GM18868 (cell line): Measurements from ENCODE around the gene NRROS.

Source experiments
- ATAC-seq: cut with Tn5 transposase; IDR thresholded peaks from one replicate; pipeline ENCODE4 v1.9.1; 2021; ENCODE audit warnings: mild to moderate bottlenecking, moderate library complexity; ENCODE audit not compliant: unreplicated experiment

NRROS gene

DNA sequence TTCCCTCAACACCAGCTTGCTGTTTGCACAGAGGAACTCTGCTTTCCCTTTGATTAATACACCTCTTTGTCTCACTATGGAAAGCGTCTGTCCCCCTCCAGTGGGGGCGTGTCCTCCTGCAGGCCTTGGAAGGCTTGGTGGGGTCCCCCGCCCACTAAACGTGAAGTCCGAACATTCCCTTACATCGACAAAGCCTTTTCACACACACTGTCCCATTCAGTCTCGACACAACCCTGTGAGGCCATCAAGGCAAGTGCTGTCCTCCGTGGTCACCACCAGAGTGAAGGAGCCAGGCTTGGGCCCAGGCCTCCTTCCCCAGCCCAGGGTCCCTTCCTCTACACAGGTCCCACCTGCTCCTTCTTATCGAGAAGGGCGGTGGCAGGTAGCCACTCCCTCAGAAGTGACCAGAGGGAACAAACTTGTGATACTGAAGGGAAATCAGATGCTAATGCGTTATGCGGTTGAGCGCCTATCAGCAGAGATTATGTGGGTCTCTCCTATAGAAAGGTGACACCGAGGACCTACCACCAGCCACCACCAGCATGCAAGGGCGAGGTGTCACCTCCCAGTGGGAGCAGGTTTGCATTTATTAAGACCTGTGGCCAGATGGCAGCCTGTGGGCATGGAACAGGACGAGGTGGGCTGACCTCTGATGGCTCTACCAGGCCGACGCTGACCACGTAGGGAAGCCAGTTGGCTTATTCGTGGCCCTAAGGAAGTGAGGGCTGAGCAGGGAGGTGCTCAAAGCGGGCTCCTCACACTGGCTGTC, 6.6 kb downstream of the NRROS start:
- ATAC-seq = no peak

DNA sequence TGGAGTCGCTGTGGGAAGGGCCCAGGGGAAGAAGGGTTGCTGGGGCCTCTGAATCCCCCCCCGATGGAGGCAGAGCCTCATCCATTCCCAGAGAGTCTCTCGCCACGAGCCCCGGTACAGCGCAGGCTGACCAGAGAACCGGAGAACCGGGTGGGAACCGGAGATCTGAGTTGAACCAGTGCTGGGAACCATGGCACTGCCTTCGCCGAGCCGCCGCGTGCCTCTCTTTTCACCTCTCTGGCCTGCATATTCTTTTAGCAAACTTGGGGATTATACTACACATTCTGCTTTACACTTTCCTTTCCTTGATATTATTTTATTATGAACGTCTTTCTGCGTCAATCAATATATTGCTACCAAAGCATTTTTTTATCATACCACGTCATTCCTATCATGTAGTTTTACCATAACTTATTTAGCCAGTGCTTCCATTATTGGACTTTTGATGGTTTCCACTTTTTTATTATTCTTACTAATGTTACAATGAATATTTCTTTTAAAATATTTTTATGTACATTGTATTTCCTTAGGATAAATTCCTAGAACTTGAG, 7.2 kb downstream of the NRROS start:
- no peak for ATAC-seq

DNA sequence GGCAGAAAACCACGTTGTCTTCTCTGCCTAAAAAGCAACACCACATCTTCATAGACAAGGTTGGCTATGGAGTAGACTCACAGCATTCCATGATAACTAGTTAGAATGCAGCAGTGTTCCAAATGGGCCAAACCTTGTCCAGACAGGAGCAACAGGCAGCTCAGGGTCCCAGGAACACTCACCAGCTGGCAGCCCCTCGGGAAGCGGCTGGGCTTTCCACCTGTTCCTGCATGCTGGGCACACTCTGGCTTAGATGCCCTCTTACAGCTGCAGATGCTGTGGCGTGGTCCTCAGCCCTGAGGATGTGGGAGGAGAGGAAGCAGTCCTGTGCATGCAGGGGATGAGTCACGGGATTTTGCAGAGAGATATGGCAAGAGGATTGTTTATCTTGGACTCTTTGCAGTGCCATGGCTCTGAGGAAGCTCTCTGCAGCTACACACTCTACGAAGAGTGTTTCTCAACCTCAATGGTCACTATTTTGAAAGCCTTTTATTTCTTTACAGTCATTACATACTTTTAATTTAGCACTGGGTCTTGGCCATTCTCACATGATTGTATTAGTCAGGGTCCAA, 11.3 kb downstream of the NRROS start:
- no peak for ATAC-seq

- ATAC-seq = no peak
Measured at GRCh38 chr3:196651819-196652218, 12.3 kb downstream of the NRROS start.

GRCh38 chr3:196652961-196653795, 13.7 kb downstream of the NRROS start:
- no peak for ATAC-seq

DNA sequence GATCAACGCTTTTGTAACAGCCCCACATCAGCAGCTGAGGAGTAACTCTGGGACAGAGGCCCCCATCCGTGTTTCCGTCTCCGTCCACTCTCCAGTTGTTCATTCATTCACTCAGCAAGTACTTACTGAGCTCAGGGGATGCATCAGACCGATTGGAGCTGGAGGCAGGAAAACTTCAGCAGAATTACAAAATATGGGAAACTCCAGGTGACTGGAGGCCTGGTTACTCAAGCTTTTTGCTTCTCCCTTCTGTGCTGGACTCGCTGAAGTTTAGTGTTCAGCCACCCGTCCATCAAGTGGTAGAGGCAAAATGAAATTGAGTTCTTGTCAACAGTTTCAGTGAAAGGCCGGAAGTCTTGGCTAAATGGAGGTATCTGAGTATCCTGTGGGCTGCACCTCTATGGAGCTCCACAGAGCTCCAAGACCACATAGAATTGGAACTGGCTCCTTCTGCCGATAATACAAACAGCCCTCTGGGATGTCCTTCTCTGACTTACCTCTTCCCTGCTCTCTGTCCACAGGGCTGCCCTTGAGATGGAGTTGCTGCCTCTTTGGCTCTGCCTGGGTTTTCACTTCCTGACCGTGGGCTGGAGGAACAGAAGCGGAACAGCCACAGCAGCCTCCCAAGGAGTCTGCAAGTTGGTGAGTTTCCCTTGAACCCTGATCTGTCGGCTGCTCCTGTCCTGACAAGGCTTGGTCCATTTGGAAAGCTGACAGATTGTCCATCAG, 14.7 kb downstream of the NRROS start:
- ATAC-seq = no peak

DNA sequence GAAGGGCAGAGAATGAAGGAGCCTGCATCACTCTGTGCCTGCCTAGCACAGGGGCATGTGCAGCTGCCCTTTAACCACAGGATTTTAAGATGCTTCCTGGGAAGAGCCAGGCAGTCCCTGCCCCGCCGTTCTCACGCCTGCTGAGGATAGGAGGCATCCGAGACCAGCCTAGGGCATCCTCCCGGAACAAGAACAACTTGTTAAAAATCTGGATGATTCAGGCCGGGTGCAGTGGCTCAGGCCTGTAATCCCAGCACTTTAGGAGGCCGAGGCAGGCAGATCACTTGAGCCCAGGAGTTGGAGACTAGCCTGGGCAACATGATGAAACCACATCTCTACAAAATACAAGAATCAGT, 15.2 kb downstream of the NRROS start:
- no peak for ATAC-seq

DNA sequence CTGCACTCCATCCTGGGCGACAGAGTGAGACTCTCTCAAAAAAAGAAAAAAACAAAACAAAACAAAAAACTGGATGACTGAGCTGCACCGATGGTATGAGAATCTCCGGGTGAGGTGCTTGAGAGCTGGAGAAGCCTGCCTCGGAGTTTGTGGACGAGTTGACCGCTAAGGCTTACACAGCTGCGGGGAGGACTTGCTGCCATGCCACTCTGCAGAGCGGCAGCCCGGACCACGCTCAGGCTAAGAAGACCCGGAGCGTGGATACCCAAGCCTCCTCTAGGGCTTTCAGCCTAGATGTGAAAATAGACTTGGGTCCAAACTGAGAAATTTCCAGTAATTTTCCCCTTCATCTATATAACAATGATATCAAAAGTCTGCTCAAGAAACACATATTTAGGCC, 16.0 kb downstream of the NRROS start:
- ATAC-seq = no peak

- no peak for ATAC-seq
Measured at GRCh38 chr3:196656213-196656612, 16.7 kb downstream of the NRROS start.

DNA sequence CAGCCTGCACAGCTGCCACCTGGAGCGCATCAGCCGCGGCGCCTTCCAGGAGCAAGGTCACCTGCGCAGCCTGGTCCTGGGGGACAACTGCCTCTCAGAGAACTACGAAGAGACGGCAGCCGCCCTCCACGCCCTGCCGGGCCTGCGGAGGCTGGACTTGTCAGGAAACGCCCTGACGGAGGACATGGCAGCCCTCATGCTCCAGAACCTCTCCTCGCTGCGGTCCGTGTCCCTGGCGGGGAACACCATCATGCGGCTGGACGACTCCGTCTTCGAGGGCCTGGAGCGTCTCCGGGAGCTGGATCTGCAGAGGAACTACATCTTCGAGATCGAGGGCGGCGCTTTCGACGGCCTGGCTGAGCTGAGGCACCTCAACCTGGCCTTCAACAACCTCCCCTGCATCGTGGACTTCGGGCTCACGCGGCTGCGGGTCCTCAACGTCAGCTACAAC, 20.4 kb downstream of the NRROS start:
- no peak for ATAC-seq

DNA sequence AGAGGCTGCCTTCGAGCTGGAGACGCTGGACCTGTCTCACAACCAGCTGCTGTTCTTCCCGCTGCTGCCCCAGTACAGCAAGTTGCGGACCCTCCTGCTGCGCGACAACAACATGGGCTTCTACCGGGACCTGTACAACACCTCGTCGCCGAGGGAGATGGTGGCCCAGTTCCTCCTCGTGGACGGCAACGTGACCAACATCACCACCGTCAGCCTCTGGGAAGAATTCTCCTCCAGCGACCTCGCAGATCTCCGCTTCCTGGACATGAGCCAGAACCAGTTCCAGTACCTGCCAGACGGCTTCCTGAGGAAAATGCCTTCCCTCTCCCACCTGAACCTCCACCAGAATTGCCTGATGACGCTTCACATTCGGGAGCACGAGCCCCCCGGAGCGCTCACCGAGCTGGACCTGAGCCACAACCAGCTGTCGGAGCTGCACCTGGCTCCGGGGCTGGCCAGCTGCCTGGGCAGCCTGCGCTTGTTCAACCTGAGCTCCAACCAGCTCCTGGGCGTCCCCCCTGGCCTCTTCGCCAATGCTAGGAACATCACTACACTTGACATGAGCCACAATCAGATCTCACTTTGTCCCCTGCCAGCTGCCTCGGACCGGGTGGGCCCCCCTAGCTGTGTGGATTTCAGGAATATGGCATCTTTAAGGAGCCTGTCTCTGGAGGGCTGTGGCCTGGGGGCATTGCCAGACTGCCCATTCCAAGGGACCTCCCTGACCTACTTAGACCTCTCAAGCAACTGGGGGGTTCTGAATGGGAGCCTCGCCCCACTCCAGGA, 21.1 kb downstream of the NRROS start:
- no peak for ATAC-seq

DNA sequence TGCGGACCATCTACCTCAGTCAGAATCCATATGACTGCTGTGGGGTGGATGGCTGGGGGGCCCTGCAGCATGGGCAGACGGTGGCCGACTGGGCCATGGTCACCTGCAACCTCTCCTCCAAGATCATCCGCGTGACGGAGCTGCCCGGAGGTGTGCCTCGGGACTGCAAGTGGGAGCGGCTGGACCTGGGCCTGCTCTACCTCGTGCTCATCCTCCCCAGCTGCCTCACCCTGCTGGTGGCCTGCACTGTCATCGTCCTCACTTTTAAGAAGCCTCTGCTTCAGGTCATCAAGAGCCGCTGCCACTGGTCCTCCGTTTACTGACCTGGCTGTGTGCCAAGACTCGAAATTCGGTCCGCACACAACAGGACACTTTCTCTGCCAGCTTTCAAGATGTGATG, 21.9 kb downstream of the NRROS start:
- no peak for ATAC-seq

- no peak for ATAC-seq
Measured at GRCh38 chr3:196662033-196662432, 22.5 kb downstream of the NRROS start.

GRCh38 chr3:196662711-196663571, 23.4 kb downstream of the NRROS start:
- no peak for ATAC-seq

DNA sequence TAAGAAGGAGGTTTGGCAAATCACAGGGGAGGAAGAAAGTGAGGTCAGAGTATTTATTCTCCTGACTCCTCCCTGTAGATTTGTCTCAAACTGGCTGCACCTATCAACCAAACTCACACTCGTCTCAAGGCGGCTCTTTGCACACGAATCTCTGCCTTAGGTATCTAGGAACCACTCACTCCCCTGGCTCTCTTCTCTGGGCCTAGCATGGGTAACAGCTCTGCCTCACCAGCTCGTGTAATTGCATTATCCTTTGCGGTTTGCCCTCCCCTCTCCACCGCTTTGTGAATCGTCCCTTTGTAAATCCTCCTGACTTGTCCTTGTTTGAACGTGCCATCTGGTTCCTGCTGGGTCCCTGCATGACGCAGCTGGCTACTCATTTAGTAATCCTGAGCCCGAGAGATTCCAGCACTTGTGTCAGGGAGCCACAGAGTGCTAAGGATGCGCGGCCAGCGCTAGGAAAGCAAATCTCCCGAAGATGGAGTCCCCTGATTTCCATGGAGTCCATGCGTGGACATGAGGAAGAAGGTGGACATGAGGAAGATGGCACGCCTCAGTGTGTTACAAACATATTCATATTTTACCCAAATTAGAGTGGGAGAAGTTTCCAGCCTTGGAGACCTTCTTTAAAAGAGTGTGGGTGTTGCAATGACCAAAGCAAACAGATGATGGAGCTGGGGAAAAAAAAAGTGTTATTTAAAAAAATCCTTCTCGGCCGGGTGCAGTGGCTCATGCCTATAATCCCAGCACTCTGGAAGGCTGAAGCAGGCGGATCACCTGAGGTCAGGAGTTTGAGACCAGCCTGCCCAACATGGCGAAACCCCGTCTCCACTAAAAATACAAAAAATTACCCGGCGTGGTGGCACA, 26.7 kb downstream of the NRROS start:
- no peak for ATAC-seq

- no peak for ATAC-seq
Measured at GRCh38 chr3:196667056-196667825, 27.7 kb downstream of the NRROS start.

DNA sequence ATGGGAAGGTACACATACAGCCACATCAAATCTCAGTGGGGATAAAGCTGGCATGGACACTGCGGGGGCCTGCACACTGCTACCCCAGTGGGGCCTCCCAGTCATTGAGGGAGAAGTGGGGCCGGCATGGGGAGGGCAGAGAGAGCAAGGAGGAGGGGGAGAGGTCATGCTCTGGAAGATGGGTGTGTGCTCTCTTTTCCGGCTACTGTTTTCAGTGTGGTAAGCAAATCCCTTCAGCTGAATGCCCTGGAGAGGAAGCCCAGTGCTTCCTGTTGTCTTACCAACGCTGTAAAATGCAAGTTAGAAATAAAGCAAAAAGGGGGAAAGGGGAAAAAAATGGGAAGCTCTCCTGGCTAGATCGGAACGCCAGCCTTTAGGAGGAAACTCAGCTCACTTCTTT, 30.8 kb downstream of the NRROS start:
- no peak for ATAC-seq

GRCh38 chr3:196673632-196674031, 34.1 kb downstream of the NRROS start:
- no peak for ATAC-seq
